Osteocyte (in vitro differentiated cells): ENCODE results near the gene ECE1. TPM values are rescaled to one million over a fixed set of nuclear protein-coding genes. Genes with fewer than 3 reads are reported as not detected.

Source experiments
- DNase-seq: peaks from one replicate; pipeline ENCODE4 v3.0.0; 2021; ENCODE audit warnings: mixed read lengths; ENCODE audit not compliant: unreplicated experiment; ENCODE audit errors: extremely low spot score
- H3K27ac Mint-ChIP-seq: one replicate; pipeline ENCODE4 v1.8.0; 2021; ENCODE audit warnings: mild to moderate bottlenecking, mixed read lengths; ENCODE audit not compliant: unreplicated experiment
- H3K27me3 Mint-ChIP-seq: one replicate; pipeline ENCODE4 v1.8.0; 2021; ENCODE audit warnings: mixed read lengths; ENCODE audit not compliant: unreplicated experiment
- H3K36me3 Mint-ChIP-seq: one replicate; pipeline ENCODE4 v1.8.0; 2021; ENCODE audit warnings: mixed read lengths; ENCODE audit not compliant: unreplicated experiment
- H3K4me1 Mint-ChIP-seq: one replicate; pipeline ENCODE4 v1.8.0; 2021; ENCODE audit warnings: mixed read lengths; ENCODE audit not compliant: unreplicated experiment
- H3K4me3 Mint-ChIP-seq: one replicate; pipeline ENCODE4 v1.8.0; 2021; ENCODE audit warnings: mild to moderate bottlenecking, moderate library complexity, mixed read lengths; ENCODE audit not compliant: unreplicated experiment
- H3K9me3 Mint-ChIP-seq: one replicate; pipeline ENCODE4 v1.8.0; 2021; ENCODE audit warnings: mixed read lengths; ENCODE audit not compliant: unreplicated experiment
- CTCF ChIP-seq: fragments of 200-600 bp; sonication (generic); IDR thresholded peaks from 2 replicates; pipeline ENCODE4 v1.5.0; 2021; ENCODE audit warnings: antibody characterized with exemption, mild to moderate bottlenecking, moderate library complexity
- total RNA-seq: library from RNA; stranded (reverse); gene quantifications from 2 replicates; pipeline ENCODE4 v1.2.1, GENCODE V29; 2021

Gene ECE1
- total RNA-seq, 1 donor from 2014 or later = 217 TPM

GRCh38 chr1:21278860-21279845, 11.1 kb downstream of the ECE1 start:
- H3K4me3 Mint-ChIP-seq = peak overlapping the region; percentile 42
- H3K36me3 Mint-ChIP-seq = peaks cover 16% of the 10 kb centered on the region
- no peaks in the 10 kb centered on the region for H3K27me3 Mint-ChIP-seq
- TF ChIP-seq CTCF = no peak
- no peak for DNase-seq
- H3K4me1 Mint-ChIP-seq = peaks cover 60% of the 10 kb centered on the region
- H3K27ac Mint-ChIP-seq = peak overlapping the region; percentile 96
- H3K9me3 Mint-ChIP-seq = no peaks in the 10 kb centered on the region

GRCh38 chr1:21278208-21278859, 11.9 kb downstream of the ECE1 start:
- no peaks in the 10 kb centered on the region for H3K9me3 Mint-ChIP-seq
- H3K27ac Mint-ChIP-seq = peak overlapping the region; percentile 96
- TF ChIP-seq CTCF = no peak
- H3K27me3 Mint-ChIP-seq = no peaks in the 10 kb centered on the region
- DNase-seq = no peak
- peaks cover 59% of the 10 kb centered on the region for H3K4me1 Mint-ChIP-seq
- H3K36me3 Mint-ChIP-seq = peaks cover 12% of the 10 kb centered on the region
- peak overlapping the region; percentile 14 for H3K4me3 Mint-ChIP-seq

GRCh38 chr1:21277180-21277579, 13.1 kb downstream of the ECE1 start:
- H3K36me3 Mint-ChIP-seq = peaks cover 18% of the 10 kb centered on the region
- H3K27me3 Mint-ChIP-seq = no peaks in the 10 kb centered on the region
- H3K4me3 Mint-ChIP-seq = no peak overlapping the region
- H3K9me3 Mint-ChIP-seq = no peaks in the 10 kb centered on the region
- no peak for TF ChIP-seq CTCF
- peaks cover 57% of the 10 kb centered on the region for H3K4me1 Mint-ChIP-seq
- DNase-seq = no peak
- H3K27ac Mint-ChIP-seq = peak overlapping the region; percentile 13

GRCh38 chr1:21272540-21272939, 17.7 kb downstream of the ECE1 start:
- no peaks in the 10 kb centered on the region for H3K27me3 Mint-ChIP-seq
- DNase-seq = no peak

More at GRCh38 chr1:21272540-21272939, 17.7 kb downstream of the ECE1 start:
- peaks cover 48% of the 10 kb centered on the region for H3K36me3 Mint-ChIP-seq
- TF ChIP-seq CTCF = no peak
- H3K27ac Mint-ChIP-seq = no peak overlapping the region
- H3K4me1 Mint-ChIP-seq = peaks cover 23% of the 10 kb centered on the region
- no peak overlapping the region for H3K4me3 Mint-ChIP-seq
- no peaks in the 10 kb centered on the region for H3K9me3 Mint-ChIP-seq
